ENCODE data around the gene ACACA. TPM values are rescaled to one million over a fixed set of nuclear protein-coding genes. Genes with fewer than 3 reads are reported as not detected.
A peak's percentile ranks its signal among the peaks of the same experiment; 100 is the strongest.

The ACACA gene
- total and polyA plus RNA-seq, 9 of the 15 experiments (the other 6 are each of a cell fraction or from before 2014, with no cell fraction given) = 35.9 to 135 (median 88.4) TPM

DNA sequence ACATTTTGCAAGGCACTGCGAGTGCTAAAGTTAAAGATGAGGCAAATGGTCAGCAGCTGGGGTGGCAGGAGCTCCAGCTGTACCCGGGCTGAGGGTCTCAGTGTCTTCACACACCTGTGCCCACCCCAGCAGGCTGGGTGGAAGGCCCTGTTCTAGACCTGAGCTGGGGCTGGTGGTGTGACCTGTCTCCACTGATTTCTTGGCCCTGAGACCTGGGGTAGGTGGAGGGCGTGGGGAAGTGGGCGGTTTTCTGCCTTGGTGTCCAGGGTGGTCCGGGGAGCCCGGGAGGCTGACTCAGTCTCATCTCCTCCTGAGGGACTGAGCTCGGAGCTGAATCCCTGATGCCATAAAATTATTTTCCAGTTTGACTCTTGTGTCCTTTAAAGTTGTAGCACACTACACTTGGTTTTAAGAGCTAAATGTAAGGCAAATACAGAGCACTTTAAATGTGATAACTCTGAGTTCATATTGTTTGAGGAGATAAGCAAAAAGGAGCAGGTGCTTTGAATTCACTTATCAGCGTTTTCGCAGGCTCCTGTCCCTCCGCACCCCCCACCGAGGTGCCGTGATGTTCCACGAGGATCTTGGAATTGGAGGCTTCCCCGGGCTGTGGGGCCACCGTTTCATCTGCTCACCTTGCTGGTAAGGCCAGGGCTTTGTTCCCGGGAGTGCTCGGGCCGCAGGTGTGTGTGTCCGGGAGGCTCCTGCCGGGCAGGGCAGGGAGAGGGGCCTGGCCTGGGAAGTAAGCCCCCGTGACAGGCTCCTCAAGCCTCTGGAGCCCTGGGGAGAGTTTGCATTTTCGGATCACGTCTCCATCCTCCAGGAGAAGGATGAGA, 340.9 kb downstream of the ACACA start:
- Histone ChIP-seq H3K4me2 (ENCODE audit: insufficient read depth, low read length) (no peak overlapping the region), H3K9me3 (replicated peaks; ENCODE audit: control insufficient read depth, insufficient read depth, low read depth, low read length) (peaks cover 2% of the 10 kb centered on the region; the same call in 1 of the 2 replicates), H3K4me3 (no peak overlapping the region), H3K4me1 (replicated peaks in 1 of 2; ENCODE audit: control insufficient read depth in 2 of 2, insufficient read depth in 2 of 2, low read length in 2 of 2) (peaks cover 0 to 12% of the 10 kb centered on the region in 2 experiments; a peak in 2 of 5 replicates), H3K27ac (ENCODE audit: extremely low read depth, low read depth, low read length) (no peak overlapping the region), H2AFZ (ENCODE audit: low read depth, low read length) (no peak overlapping the region), H3K79me2 (ENCODE audit: control insufficient read depth, insufficient read depth, low read length) (no peaks in the 10 kb centered on the region), H3K36me3 (ENCODE audit: control insufficient read depth, insufficient read depth, low read length) (no peaks in the 10 kb centered on the region), H3K9me1 (ENCODE audit: control insufficient read depth, insufficient read depth, low read length) (no peaks in the 10 kb centered on the region), H3K9ac (ENCODE audit: insufficient read depth in 1 of 2, low read depth in 2 of 2, low read length in 2 of 2) (no peak overlapping the region; a peak in 1 of 4 replicates), H3K27me3 (ENCODE audit: control insufficient read depth in 2 of 2, insufficient read depth in 2 of 2, low read length in 2 of 2) (peaks cover 48 to 75% of the 10 kb centered on the region in 2 experiments), H4K20me1 (replicated peaks; ENCODE audit: control insufficient read depth, insufficient read depth, low read length) (peaks cover 14% of the 10 kb centered on the region; the same call in 1 of the 2 replicates)
- ATAC-seq = no peak
- DNase-seq (ENCODE audit: extremely low read depth in 1 of 4, low spot score in 3 of 4) = peak in 2 of 4 experiments; percentile 17 to 41
- WGBS (ENCODE audit: insufficient coverage, low coverage, missing lambda C conversion rate) = 4% methylated on average over 23 of the region's 23 CpGs
- intact Hi-C loops (cut with micrococcal nuclease) (no loop called here), in situ Hi-C loops (cut with MboI) (no loop called here)
- TF ChIP-seq STAT6 (CRISPR knock-in tag; IDR thresholded peaks at IDR 0.05) (no peak), CBFA2T3 (IDR thresholded peaks at IDR 0.05) (peak; percentile 65), CBFA2T2 (conservative IDR thresholded peaks at IDR 0.05) (peak; percentile 53; the same call in 1 of the 2 replicates), TAL1 (IDR thresholded peaks at IDR 0.05) (peak; percentile 39; the same call in 1 of the 2 replicates), ZNF316 (IDR thresholded peaks at IDR 0.05) (0 out of 2 replicates have a peak, but pooled peaks have one; percentile 15)
- CTCF ChIA-PET (ENCODE audit: low intra/inter-chr PET ratio) = no interaction called here
- POLR2A ChIA-PET = interaction anchor here (0.8 kb wide), 1 partner anchor 18 kb away, joined by 3 read pairs; no protein-coding TSS in a partner anchor
- FAIRE-seq = no peak
- BruUV-seq (replicated peaks) = no TSS peak

All from K562 (cell line).